Natural killer cell (primary cell): Measurements from ENCODE around the gene MRPS27. TPM values are rescaled to one million over a fixed set of nuclear protein-coding genes. Genes with fewer than 3 reads are reported as not detected.

ENCODE experiments used
- ATAC-seq, 3 donors: fragments of 150-1000 bp in 2 of 3; fragments of 200-7000 bp in 1 of 3; cut with Tn5 transposase; 1 replicate in 1 of 3; 2 replicates in 2 of 3; pipeline ENCODE4 v1.10.0; 2021; ENCODE audit warnings: mild to moderate bottlenecking in 2 of 3, moderate library complexity in 2 of 3
- DNase-seq, 2 donors: peaks; one replicate each; pipeline versions ENCODE4 v3.0.0 to v3.0.0-alpha.2; 2013 to 2021; ENCODE audit warnings: mixed read lengths in 1 of 2
- H3K27ac ChIP-seq: one replicate; pipeline ENCODE4 v1.5.1; 2013; ENCODE audit warnings: mild to moderate bottlenecking, low read length
- H3K27me3 ChIP-seq: one replicate; pipeline ENCODE4 v1.6.1; 2013; ENCODE audit warnings: low read length; ENCODE audit not compliant: control insufficient read depth, insufficient read depth
- H3K36me3 ChIP-seq: one replicate; pipeline ENCODE4 v1.6.1; 2013; ENCODE audit warnings: low read length; ENCODE audit not compliant: control insufficient read depth, insufficient read depth
- H3K4me1 ChIP-seq: one replicate; pipeline ENCODE4 v1.6.1; 2013; ENCODE audit warnings: low read length; ENCODE audit not compliant: control insufficient read depth, insufficient read depth
- H3K4me3 ChIP-seq: one replicate; pipeline ENCODE4 v1.5.1; 2013; ENCODE audit warnings: low read length
- H3K9me3 ChIP-seq: one replicate; pipeline ENCODE4 v1.6.1; 2013; ENCODE audit warnings: low read length; ENCODE audit not compliant: control insufficient read depth, insufficient read depth
- H3K27ac Mint-ChIP-seq, 2 donors: one replicate each; pipeline ENCODE4 v1.8.0; 2022; ENCODE audit warnings: mild to moderate bottlenecking in 2 of 2, mixed read lengths in 2 of 2, moderate library complexity in 1 of 2
- H3K27me3 Mint-ChIP-seq, 2 donors: one replicate each; pipeline ENCODE4 v1.8.0; 2022; ENCODE audit warnings: low read depth in 2 of 2, mixed read lengths in 2 of 2
- H3K36me3 Mint-ChIP-seq: one replicate; pipeline ENCODE4 v1.8.0; 2022; ENCODE audit warnings: mixed read lengths
- H3K4me1 Mint-ChIP-seq, 2 donors: one replicate each; pipeline ENCODE4 v1.8.0; 2022; ENCODE audit warnings: mixed read lengths in 2 of 2
- H3K4me3 Mint-ChIP-seq: one replicate; pipeline ENCODE4 v1.8.0; 2022; ENCODE audit warnings: mild to moderate bottlenecking, moderate library complexity, mixed read lengths
- H3K9me3 Mint-ChIP-seq, 2 donors: one replicate each; pipeline ENCODE4 v1.8.0; 2022; ENCODE audit warnings: mixed read lengths in 2 of 2
- WGBS: methylation state at CpG from one replicate; pipeline ENCODE4 v1.1.7; 2013; ENCODE audit warnings: missing lambda C conversion rate; ENCODE audit not compliant: insufficient coverage; 5-methylcytosine and 5-hydroxymethylcytosine counted together
- intact Hi-C: fragments of 100-400 bp; cut with micrococcal nuclease; formaldehyde crosslinking; loops from one replicate; pipeline ENCODE4 v1.14.2; 2022
- total RNA-seq, 4 donors: library from RNA; stranded (reverse); fragments of 120-200 nt in 1 of 4; gene quantifications; one replicate each; pipeline versions ENCODE4 v1.2.3 to v1.2.4, GENCODE V29; 2013 to 2022
- TF ChIP-seq, protein P1 (sequence below): fragments of 200-600 bp; IDR thresholded peaks from one replicate; pipeline ENCODE4 v1.8.0; 2022; ENCODE audit warnings: antibody characterized with exemption

The MRPS27 gene
- total RNA-seq, 3 donors from 2014 or later (not counting 1 experiment from before 2014, with no cell fraction given) = 25.5 to 36.5 (median 36.3) TPM

DNA sequence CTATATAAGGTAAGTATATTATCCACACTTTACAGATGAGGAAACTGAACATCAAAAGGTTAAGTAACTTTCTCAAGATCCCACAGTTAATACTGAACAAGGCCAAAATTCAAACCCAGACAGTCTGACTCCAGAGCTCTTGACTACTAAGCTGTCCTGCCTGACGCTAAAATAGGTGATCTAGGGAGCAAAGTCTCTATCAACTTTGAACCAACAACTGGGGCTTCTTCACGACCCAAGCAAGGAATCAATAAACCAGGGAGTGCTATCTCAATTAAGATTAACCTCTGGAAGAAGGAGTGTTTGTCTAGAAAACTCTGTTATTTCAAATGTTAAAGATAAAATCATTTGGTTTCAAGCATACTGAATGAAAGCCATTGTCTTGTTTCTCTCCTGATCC lies 64.4 kb downstream of the MRPS27 start:
- H3K4me1 ChIP-seq = no peaks in the 10 kb centered on the region
- H3K4me3 ChIP-seq = no peak overlapping the region
- peaks cover 13 to 14% of the 10 kb centered on the region in 2 donors for H3K4me1 Mint-ChIP-seq
- ATAC-seq (no peak), DNase-seq (no peak)
- TF ChIP-seq, protein P1, sequence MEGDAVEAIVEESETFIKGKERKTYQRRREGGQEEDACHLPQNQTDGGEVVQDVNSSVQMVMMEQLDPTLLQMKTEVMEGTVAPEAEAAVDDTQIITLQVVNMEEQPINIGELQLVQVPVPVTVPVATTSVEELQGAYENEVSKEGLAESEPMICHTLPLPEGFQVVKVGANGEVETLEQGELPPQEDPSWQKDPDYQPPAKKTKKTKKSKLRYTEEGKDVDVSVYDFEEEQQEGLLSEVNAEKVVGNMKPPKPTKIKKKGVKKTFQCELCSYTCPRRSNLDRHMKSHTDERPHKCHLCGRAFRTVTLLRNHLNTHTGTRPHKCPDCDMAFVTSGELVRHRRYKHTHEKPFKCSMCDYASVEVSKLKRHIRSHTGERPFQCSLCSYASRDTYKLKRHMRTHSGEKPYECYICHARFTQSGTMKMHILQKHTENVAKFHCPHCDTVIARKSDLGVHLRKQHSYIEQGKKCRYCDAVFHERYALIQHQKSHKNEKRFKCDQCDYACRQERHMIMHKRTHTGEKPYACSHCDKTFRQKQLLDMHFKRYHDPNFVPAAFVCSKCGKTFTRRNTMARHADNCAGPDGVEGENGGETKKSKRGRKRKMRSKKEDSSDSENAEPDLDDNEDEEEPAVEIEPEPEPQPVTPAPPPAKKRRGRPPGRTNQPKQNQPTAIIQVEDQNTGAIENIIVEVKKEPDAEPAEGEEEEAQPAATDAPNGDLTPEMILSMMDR = no peak
- H3K27me3 ChIP-seq = no peaks in the 10 kb centered on the region
- H3K9me3 ChIP-seq = no peaks in the 10 kb centered on the region
- 100% methylated on average over 1 of the region's 2 CpGs for WGBS
- no peak overlapping the region for H3K27ac ChIP-seq
- H3K36me3 Mint-ChIP-seq = no peaks in the 10 kb centered on the region
- H3K27ac Mint-ChIP-seq = no peak overlapping the region
- intact Hi-C loops = no loop called here
- H3K36me3 ChIP-seq = peaks cover 2% of the 10 kb centered on the region
- H3K27me3 Mint-ChIP-seq = no peaks in the 10 kb centered on the region
- H3K9me3 Mint-ChIP-seq = no peaks in the 10 kb centered on the region
- H3K4me3 Mint-ChIP-seq = no peak overlapping the region

GRCh38 chr5:72255237-72255636 lies 64.8 kb downstream of the MRPS27 start:
- no peak for ATAC-seq
- Mint-ChIP-seq H3K27ac (no peak overlapping the region), H3K4me1 (peaks cover 13 to 14% of the 10 kb centered on the region in 2 donors), H3K9me3 (no peaks in the 10 kb centered on the region), H3K36me3 (no peaks in the 10 kb centered on the region), H3K27me3 (no peaks in the 10 kb centered on the region), H3K4me3 (no peak overlapping the region)
- H3K27me3 ChIP-seq = no peaks in the 10 kb centered on the region
- no peak for DNase-seq
- TF ChIP-seq, protein P1 = no peak
- no peak overlapping the region for H3K27ac ChIP-seq
- H3K4me1 ChIP-seq = no peaks in the 10 kb centered on the region
- peaks cover 2% of the 10 kb centered on the region for H3K36me3 ChIP-seq
- intact Hi-C loops = no loop called here
- 100% methylated on average over 2 of the region's 3 CpGs for WGBS
- no peak overlapping the region for H3K4me3 ChIP-seq
- H3K9me3 ChIP-seq = no peaks in the 10 kb centered on the region

DNA sequence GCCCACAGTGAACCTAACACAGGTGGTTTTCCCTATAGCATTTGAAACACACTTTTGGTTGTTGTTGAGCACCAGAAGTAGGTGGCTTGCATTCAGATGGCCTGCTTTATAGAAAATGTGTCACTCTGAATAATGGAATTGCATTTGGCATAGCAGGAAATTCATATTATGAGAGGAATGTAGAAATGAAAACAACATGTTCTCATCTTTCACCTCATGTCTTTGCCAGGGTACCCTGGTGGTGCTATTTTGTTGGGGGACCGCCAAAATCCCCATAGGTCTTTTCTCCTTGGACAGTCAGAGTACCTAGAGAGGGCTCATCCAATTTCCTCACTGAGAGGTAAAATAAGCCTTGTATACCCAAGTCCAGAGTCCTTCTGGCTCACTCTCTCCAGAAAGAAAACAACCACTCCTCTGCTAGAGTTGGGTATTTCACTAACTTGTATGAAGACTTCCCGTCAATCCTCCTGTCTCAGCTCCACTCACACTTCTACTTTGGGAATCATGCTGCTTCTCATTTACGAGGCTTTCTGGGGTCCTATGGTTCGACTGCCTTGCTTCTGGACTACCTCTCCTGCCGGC lies 67.4 kb downstream of the MRPS27 start:
- H3K27me3 Mint-ChIP-seq = no peaks in the 10 kb centered on the region
- intact Hi-C loops = no loop called here
- no peak overlapping the region for H3K27ac Mint-ChIP-seq
- no peak for DNase-seq
- TF ChIP-seq, protein P1 = no peak
- no peaks in the 10 kb centered on the region for H3K9me3 Mint-ChIP-seq
- H3K4me1 Mint-ChIP-seq = peaks cover 13 to 14% of the 10 kb centered on the region in 2 donors
- WGBS = 97% methylated on average over 5 of the region's 5 CpGs
- Histone ChIP-seq H3K4me3 (no peak overlapping the region), H3K36me3 (peaks cover 2% of the 10 kb centered on the region), H3K27me3 (no peaks in the 10 kb centered on the region), H3K9me3 (no peaks in the 10 kb centered on the region), H3K27ac (no peak overlapping the region), H3K4me1 (no peaks in the 10 kb centered on the region)
- no peak for ATAC-seq
- H3K36me3 Mint-ChIP-seq = no peaks in the 10 kb centered on the region
- no peak overlapping the region for H3K4me3 Mint-ChIP-seq

- DNase-seq (no peak), ATAC-seq (no peak)
- Histone ChIP-seq H3K27me3 (no peaks in the 10 kb centered on the region), H3K27ac (no peak overlapping the region), H3K4me1 (no peaks in the 10 kb centered on the region), H3K9me3 (no peaks in the 10 kb centered on the region), H3K4me3 (no peak overlapping the region), H3K36me3 (peaks cover 2% of the 10 kb centered on the region)
- Mint-ChIP-seq H3K36me3 (no peaks in the 10 kb centered on the region), H3K27me3 (no peaks in the 10 kb centered on the region), H3K4me1 (peaks cover 13 to 15% of the 10 kb centered on the region in 2 donors), H3K4me3 (no peak overlapping the region), H3K27ac (no peak overlapping the region), H3K9me3 (no peaks in the 10 kb centered on the region)
- intact Hi-C loops = no loop called here
- TF ChIP-seq, protein P1 = no peak
Measured at GRCh38 chr5:72252008-72252407, 68.0 kb downstream of the MRPS27 start.
